Measurements from ENCODE around the gene WDR64.

- no peak for TF ChIP-seq POLR2A (IDR thresholded peaks at IDR 0.05)
- TF ChIP-seq, protein P1, sequence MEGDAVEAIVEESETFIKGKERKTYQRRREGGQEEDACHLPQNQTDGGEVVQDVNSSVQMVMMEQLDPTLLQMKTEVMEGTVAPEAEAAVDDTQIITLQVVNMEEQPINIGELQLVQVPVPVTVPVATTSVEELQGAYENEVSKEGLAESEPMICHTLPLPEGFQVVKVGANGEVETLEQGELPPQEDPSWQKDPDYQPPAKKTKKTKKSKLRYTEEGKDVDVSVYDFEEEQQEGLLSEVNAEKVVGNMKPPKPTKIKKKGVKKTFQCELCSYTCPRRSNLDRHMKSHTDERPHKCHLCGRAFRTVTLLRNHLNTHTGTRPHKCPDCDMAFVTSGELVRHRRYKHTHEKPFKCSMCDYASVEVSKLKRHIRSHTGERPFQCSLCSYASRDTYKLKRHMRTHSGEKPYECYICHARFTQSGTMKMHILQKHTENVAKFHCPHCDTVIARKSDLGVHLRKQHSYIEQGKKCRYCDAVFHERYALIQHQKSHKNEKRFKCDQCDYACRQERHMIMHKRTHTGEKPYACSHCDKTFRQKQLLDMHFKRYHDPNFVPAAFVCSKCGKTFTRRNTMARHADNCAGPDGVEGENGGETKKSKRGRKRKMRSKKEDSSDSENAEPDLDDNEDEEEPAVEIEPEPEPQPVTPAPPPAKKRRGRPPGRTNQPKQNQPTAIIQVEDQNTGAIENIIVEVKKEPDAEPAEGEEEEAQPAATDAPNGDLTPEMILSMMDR (IDR thresholded peaks at IDR 0.05), result no peak
Measured at GRCh38 chr1:241635556-241636152, 16.4 kb upstream of the WDR64 start.
